Astrocyte of the spinal cord (primary cell): ENCODE measurements around the gene CYLD.

Experiments
- DNase-seq: peaks from one replicate; pipeline ENCODE4 v3.0.0; 2011; ENCODE audit warnings: low read depth, low spot score
- H3K4me3 ChIP-seq: 2 replicates; pipeline ENCODE4 v1.5.1; 2011; ENCODE audit warnings: low read depth, mild to moderate bottlenecking, low read length, moderate library complexity
- CTCF ChIP-seq: IDR thresholded peaks from 2 replicates; pipeline ENCODE4 v1.5.1; 2012; ENCODE audit warnings: low read depth, mild to moderate bottlenecking, low read length, inconsistent platforms
- in situ Hi-C: cut with HindIII; loops from 2 replicates; pipeline ENCODE4 v1.10.0; 2017; ENCODE audit warnings: low sequenced_read_pairs

The CYLD gene

GRCh38 chr16:50696575-50697420, 45.1 kb upstream of the CYLD start:
- in situ Hi-C loops, result no loop called here
- no peak overlapping the region for H3K4me3 ChIP-seq
- DNase-seq, result peak; percentile 41
- no peak for TF ChIP-seq CTCF

GRCh38 chr16:50697421-50697715, 44.5 kb upstream of the CYLD start:
- no peak for DNase-seq
- TF ChIP-seq CTCF, result no peak
- no peak overlapping the region for H3K4me3 ChIP-seq
- in situ Hi-C loops, result no loop called here

GRCh38 chr16:50697881-50698767, 43.8 kb upstream of the CYLD start:
- DNase-seq, result peak; percentile 46
- in situ Hi-C loops, result no loop called here
- peak overlapping the region; percentile 22 for H3K4me3 ChIP-seq
- TF ChIP-seq CTCF, result no peak

- DNase-seq, result no peak
- H3K4me3 ChIP-seq, result no peak overlapping the region
Measured at GRCh38 chr16:50699326-50700159, 42.3 kb upstream of the CYLD start.

GRCh38 chr16:50702725-50703124, 39.2 kb upstream of the CYLD start:
- no peak overlapping the region for H3K4me3 ChIP-seq
- TF ChIP-seq CTCF, result no peak
- DNase-seq, result no peak
- in situ Hi-C loops, result no loop called here

More at GRCh38 chr16:50699326-50700159, 42.3 kb upstream of the CYLD start:
- no peak for TF ChIP-seq CTCF
- in situ Hi-C loops, result no loop called here

GRCh38 chr16:50704245-50704644, 37.6 kb upstream of the CYLD start:
- no peak for DNase-seq
- no peak overlapping the region for H3K4me3 ChIP-seq
- no peak for TF ChIP-seq CTCF
- in situ Hi-C loops, result no loop called here
